Right lobe of liver (tissue), 4 donors: ENCODE measurements around the gene ANK2.

ENCODE experiments used
- CTCF ChIP-seq, 4 donors: fragments of 200-600 bp in 3 of 4; fragments of 450-650 bp in 1 of 4; IDR thresholded peaks; one replicate each; pipeline versions ENCODE4 v1.5.1 to v1.8.0; 2016 to 2022; ENCODE audit warnings: antibody characterized with exemption in 4 of 4, mild to moderate bottlenecking in 2 of 4
- POLR2A ChIP-seq: fragments of 450-650 bp; IDR thresholded peaks from one replicate; pipeline ENCODE4 v1.6.1; 2017; ENCODE audit warnings: antibody characterized with exemption, mild to moderate bottlenecking
- donor health status: DM: no; HTN: no; CAD: no.
- donor health status: DM: no; HTN: no; CAD: no.
- donor health status: DM: no; HTN: yes; CAD: no.

- no peak for TF ChIP-seq CTCF (IDR thresholded peaks at IDR 0.05)
- TF ChIP-seq POLR2A, result no peak
Observed at GRCh38 chr4:113013751-113014150, 35.7 kb upstream of the ANK2 start.
